Cardiac muscle cell (in vitro differentiated cells and primary cell): ENCODE data around the gene MRPL20. TPM values are rescaled to one million over a fixed set of nuclear protein-coding genes. Genes with fewer than 3 reads are reported as not detected.

Source experiments
- DNase-seq, 2 donors: peaks; one replicate each; pipeline versions ENCODE4 v3.0.0 to v3.0.0-alpha.2; 2010 to 2017; ENCODE audit warnings: low read depth in 1 of 2, low spot score in 1 of 2
- H3K27ac ChIP-seq: fragments of 200-600 bp; sonication (generic); 2 replicates; pipeline ENCODE4 v1.5.1; 2016
- H3K27me3 ChIP-seq: fragments of 200-600 bp; sonication (generic); 2 replicates; pipeline ENCODE4 v1.6.0; 2016; ENCODE audit warnings: control low read depth
- H3K36me3 ChIP-seq: fragments of 200-600 bp; sonication (generic); 2 replicates; pipeline ENCODE4 v1.5.1; 2016; ENCODE audit warnings: control low read depth
- H3K4me1 ChIP-seq: fragments of 200-600 bp; sonication (generic); 2 replicates; pipeline ENCODE4 v1.8.1; 2017; ENCODE audit warnings: low read depth, mild to moderate bottlenecking, mixed run types
- H3K4me3 ChIP-seq: fragments of 200-600 bp; sonication (generic); 2 replicates; pipeline ENCODE4 v1.5.1; 2016; ENCODE audit warnings: mild to moderate bottlenecking
- H3K9me3 ChIP-seq: fragments of 200-600 bp; sonication (generic); 2 replicates; pipeline ENCODE4 v1.5.1; 2017; ENCODE audit warnings: low read depth, mild to moderate bottlenecking, control low read depth
- polyA plus RNA-seq: library from polyadenylated mRNA; unstranded; fragments of >200 nt; fragmentation: Nextera tagmentation; extraction: Ambion mirVana; gene quantifications from 2 replicates; pipeline ENCODE4 v1.2.1, GENCODE V29; 2016
- total RNA-seq: library from RNA; depleted of rRNA; stranded (reverse); fragments of >200 nt; gene quantifications from 2 replicates; pipeline ENCODE4 v1.2.3, GENCODE V29; 2016
- TF ChIP-seq, protein P1 (sequence below): IDR thresholded peaks from 2 replicates; pipeline ENCODE4 v1.5.1; 2012; ENCODE audit warnings: low read depth, mild to moderate bottlenecking, low read length

MRPL20 gene
- total and polyA plus RNA-seq, 2 experiments from 2014 or later: 97.6 to 255 TPM

DNA sequence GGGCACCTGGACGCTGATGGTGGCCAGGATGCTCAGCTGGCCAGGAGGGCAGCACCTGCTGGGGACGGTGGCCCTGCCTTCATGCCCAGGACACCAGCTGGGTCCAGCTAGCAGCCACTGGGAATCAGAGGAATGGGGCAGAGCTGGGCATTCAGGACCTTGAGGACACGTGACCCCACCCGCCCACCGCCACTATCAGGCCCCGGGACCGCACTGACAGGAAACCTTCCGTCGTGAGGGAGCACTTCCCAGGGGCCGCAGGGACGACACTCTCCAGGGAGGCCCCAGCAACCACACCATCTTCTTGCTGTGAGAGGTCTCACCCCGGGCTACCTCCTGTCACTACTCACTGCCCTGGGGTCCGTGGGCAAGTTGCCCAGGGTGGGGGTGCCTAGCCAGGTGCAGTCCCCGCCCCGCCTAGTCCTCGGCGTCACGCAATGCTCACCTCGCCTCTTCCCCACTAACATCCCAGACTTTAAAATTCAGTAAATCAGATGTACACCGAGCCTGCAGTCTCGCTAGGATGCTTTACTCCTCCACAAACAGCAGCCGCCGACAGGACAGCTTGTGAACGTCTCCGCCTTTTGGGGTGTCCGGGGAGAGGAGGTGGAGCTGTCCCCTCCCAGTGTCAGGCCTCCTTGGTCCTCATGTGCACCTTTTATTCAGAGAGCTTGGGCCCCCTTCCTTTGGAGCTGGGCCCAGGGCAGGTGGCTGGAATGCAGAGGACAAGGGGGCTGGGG lies 33.3 kb upstream of the MRPL20 start:
- Histone ChIP-seq H3K4me3 (no peak overlapping the region), H3K4me1 (peaks cover 5% of the 10 kb centered on the region), H3K36me3 (no peaks in the 10 kb centered on the region), H3K27me3 (peaks cover 2% of the 10 kb centered on the region), H3K27ac (no peak overlapping the region), H3K9me3 (no peaks in the 10 kb centered on the region)
- DNase-seq: no peak
- TF ChIP-seq, protein P1, sequence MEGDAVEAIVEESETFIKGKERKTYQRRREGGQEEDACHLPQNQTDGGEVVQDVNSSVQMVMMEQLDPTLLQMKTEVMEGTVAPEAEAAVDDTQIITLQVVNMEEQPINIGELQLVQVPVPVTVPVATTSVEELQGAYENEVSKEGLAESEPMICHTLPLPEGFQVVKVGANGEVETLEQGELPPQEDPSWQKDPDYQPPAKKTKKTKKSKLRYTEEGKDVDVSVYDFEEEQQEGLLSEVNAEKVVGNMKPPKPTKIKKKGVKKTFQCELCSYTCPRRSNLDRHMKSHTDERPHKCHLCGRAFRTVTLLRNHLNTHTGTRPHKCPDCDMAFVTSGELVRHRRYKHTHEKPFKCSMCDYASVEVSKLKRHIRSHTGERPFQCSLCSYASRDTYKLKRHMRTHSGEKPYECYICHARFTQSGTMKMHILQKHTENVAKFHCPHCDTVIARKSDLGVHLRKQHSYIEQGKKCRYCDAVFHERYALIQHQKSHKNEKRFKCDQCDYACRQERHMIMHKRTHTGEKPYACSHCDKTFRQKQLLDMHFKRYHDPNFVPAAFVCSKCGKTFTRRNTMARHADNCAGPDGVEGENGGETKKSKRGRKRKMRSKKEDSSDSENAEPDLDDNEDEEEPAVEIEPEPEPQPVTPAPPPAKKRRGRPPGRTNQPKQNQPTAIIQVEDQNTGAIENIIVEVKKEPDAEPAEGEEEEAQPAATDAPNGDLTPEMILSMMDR: no peak

- H3K4me1 ChIP-seq: peaks cover 10% of the 10 kb centered on the region
- DNase-seq: no peak
- TF ChIP-seq, protein P1: no peak
Observed at GRCh38 chr1:1439546-1440261, 32.6 kb upstream of the MRPL20 start.

GRCh38 chr1:1438531-1439381 lies 31.7 kb upstream of the MRPL20 start:
- Histone ChIP-seq H3K27ac (no peak overlapping the region), H3K4me1 (peaks cover 20% of the 10 kb centered on the region)

More at GRCh38 chr1:1439546-1440261, 32.6 kb upstream of the MRPL20 start:
- Histone ChIP-seq H3K27ac (no peak overlapping the region), H3K9me3 (no peaks in the 10 kb centered on the region), H3K36me3 (no peaks in the 10 kb centered on the region), H3K4me3 (no peak overlapping the region), H3K27me3 (peaks cover 2% of the 10 kb centered on the region)

DNA sequence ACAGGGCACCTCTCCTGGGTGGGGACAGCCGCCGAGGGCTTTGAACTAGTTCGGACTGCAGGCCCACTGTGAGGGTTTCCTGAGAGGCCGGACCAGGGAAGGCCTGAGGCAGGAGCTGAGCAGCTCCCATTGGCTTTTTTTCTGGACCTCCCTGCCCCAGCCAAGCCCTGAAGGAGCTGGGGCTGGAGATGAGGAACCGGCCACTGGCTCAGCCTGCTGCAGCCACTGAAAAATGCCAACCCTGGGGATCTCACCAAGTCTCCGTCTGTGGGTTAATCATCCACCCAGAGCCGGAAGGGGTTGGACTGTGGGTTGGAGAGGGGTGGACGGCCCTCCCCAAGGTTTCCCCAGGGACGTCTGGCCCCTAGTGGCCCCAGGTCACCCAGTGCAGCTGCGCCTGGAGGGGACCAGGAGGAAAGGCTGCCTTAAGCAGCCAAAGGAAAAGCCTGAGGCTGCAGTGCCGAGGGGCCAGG lies 30.8 kb upstream of the MRPL20 start:
- Histone ChIP-seq H3K27ac (no peak overlapping the region), H3K4me3 (no peak overlapping the region), H3K27me3 (peaks cover 2% of the 10 kb centered on the region), H3K36me3 (no peaks in the 10 kb centered on the region), H3K9me3 (no peaks in the 10 kb centered on the region), H3K4me1 (peaks cover 28% of the 10 kb centered on the region)
- DNase-seq: no peak
- TF ChIP-seq, protein P1: no peak

More at GRCh38 chr1:1438531-1439381, 31.7 kb upstream of the MRPL20 start:
- Histone ChIP-seq H3K9me3 (no peaks in the 10 kb centered on the region), H3K36me3 (no peaks in the 10 kb centered on the region), H3K4me3 (no peak overlapping the region), H3K27me3 (peaks cover 2% of the 10 kb centered on the region)
- TF ChIP-seq, protein P1: no peak
- no peak for DNase-seq

DNA sequence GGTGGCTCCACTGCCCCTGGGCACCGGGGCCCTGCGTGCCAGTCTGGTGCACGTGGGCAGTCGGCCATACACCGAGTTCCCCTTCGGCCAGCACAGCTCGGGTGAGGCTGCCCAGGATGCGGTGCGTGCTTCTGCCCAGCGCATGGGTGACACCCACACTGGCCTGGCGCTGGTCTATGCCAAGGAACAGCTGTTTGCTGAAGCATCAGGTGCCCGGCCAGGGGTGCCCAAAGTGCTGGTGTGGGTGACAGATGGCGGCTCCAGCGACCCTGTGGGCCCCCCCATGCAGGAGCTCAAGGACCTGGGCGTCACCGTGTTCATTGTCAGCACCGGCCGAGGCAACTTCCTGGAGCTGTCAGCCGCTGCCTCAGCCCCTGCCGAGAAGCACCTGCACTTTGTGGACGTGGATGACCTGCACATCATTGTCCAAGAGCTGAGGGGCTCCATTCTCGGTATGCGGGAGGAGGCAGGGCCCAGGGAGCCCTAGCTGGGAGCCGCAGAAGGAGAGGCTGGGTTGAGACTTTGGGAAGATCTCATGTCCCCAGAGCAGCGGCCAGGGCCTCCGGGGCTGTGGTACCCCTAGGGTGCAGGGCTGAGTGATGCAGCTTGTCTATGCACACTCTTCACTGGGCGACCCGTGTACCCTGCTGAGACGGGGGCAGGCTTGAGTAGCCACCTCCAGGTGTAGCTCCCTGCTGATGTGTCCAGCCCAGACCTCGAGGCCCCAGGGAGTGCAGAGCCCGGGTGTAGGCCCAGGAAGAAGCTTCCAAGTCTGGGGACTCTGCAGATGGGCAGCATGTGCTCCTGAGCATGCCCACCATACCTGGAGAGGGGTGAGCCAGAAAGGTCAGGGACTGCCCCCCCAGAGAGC lies 30.2 kb upstream of the MRPL20 start:
- H3K4me3 ChIP-seq: no peak overlapping the region
- H3K4me1 ChIP-seq: peaks cover 35% of the 10 kb centered on the region

More for the DNA sequence above, 30.2 kb upstream of the MRPL20 start:
- TF ChIP-seq, protein P1: no peak
- Histone ChIP-seq H3K27ac (no peak overlapping the region), H3K36me3 (no peaks in the 10 kb centered on the region), H3K9me3 (no peaks in the 10 kb centered on the region), H3K27me3 (peaks cover 2% of the 10 kb centered on the region)
- DNase-seq: no peak
